ENCODE data around the gene ELMO1.

GRCh38 chr7:37414352-37414983 is 34.2 kb downstream of the ELMO1 start:
- TF ChIP-seq CTCF (IDR thresholded peaks at IDR 0.05; ENCODE audit: poor library complexity) (no peak), EZH2phosphoT487 (IDR thresholded peaks at IDR 0.05; ENCODE audit: low read depth, severe bottlenecking, unreplicated experiment) (no peak), EZH2 (IDR thresholded peaks at IDR 0.05; ENCODE audit: borderline replicate concordance) (no peak)

Data from hepatocyte (in vitro differentiated cells).